A549 (cell line): ENCODE measurements around the gene RNU2-63P. TPM values are rescaled to one million over a fixed set of nuclear protein-coding genes. Genes with fewer than 3 reads are reported as not detected.

Source experiments
- ATAC-seq, 2 experiments: fragments of 200-7000 bp in 1 of 2; fragments of >200 bp in 1 of 2; cut with Nextera tagmentation in 1 of 2; cut with Tn5 transposase in 1 of 2; 3 replicates each; pipeline versions ENCODE4 v1.8.0 to v1.9.1; 2018 to 2020; ENCODE audit warnings: mild to moderate bottlenecking in 1 of 2, moderate library complexity in 1 of 2
- CTCF ChIA-PET: fragments of 300-600 bp; sonication (Branson Sonifier 250); formaldehyde crosslinking; extraction: SDS; loops from one replicate; lab custom pipeline; 2021; ENCODE audit warnings: antibody characterized with exemption, inconsistent platforms; lab: Yijun Ruan, JAX
- POLR2A ChIA-PET: fragments of 350-600 bp; formaldehyde crosslinking; extraction: SDS; loops from one replicate; lab custom pipeline; 2021; ENCODE audit warnings: antibody characterized with exemption, inconsistent platforms; lab: Yijun Ruan, JAX
- DNase-seq, 2 experiments: peaks; one replicate each; pipeline versions ENCODE4 v3.0.0 to v3.0.0-alpha.2; 2011 to 2016; ENCODE audit warnings: low read depth in 1 of 2, low spot score in 1 of 2
- FAIRE-seq: peaks from 2 replicates; lab custom pipeline; 2011; peaks lifted over from hg19 to GRCh38; lab: Jason Lieb, UNC
- H3K27ac ChIP-seq, 2 experiments: fragments of >200 bp; sonication (Bioruptor Twin); formaldehyde crosslinking; 3 replicates each; pipeline ENCODE4 v1.5.1; 2016 to 2017
- H3K4me1 ChIP-seq: fragments of >200 bp; sonication (Bioruptor Twin); formaldehyde crosslinking; 3 replicates; pipeline ENCODE4 v1.6.1; 2016
- H3K4me2 ChIP-seq: fragments of >200 bp; sonication (Bioruptor Twin); formaldehyde crosslinking; 3 replicates; pipeline ENCODE4 v1.6.1; 2016
- H3K4me3 ChIP-seq: fragments of >200 bp; sonication (Bioruptor Twin); formaldehyde crosslinking; 3 replicates; pipeline ENCODE4 v1.5.1; 2016
- H3K9me3 ChIP-seq: fragments of >200 bp; sonication (Bioruptor Twin); formaldehyde crosslinking; 3 replicates; pipeline ENCODE4 v1.6.1; 2016
- BHLHE40 ChIP-seq: IDR thresholded peaks from 2 replicates; pipeline ENCODE4 v1.6.1; 2012; ENCODE audit warnings: low read depth, low read length, inconsistent platforms
- CBX2 ChIP-seq: fragments of 200-600 bp; sonication (generic); IDR thresholded peaks from 2 replicates; pipeline ENCODE4 v1.6.1; 2016; ENCODE audit warnings: low read depth, mild to moderate bottlenecking, borderline replicate concordance
- CBX8 ChIP-seq: fragments of 200-600 bp; sonication (generic); IDR thresholded peaks from 2 replicates; pipeline ENCODE4 v1.6.1; 2016
- CEBPB ChIP-seq, 2 experiments: fragments of >200 bp in 1 of 2; sonication (Bioruptor Twin) in 1 of 2; formaldehyde crosslinking in 1 of 2; IDR thresholded peaks; 2 replicates each; pipeline ENCODE4 v1.6.1; 2012 to 2016
- EP300 ChIP-seq, 2 experiments: fragments of >200 bp; sonication (Bioruptor Twin); formaldehyde crosslinking; IDR thresholded peaks; 2 replicates in 1 of 2; 3 replicates in 1 of 2; pipeline ENCODE4 v1.6.1; 2016 to 2017
- ESRRA ChIP-seq: fragments of 150-350 bp; IDR thresholded peaks from 2 replicates; pipeline ENCODE4 v1.6.1; 2014; ENCODE audit warnings: mild to moderate bottlenecking, low read length, borderline replicate concordance
- GATA3 ChIP-seq: IDR thresholded peaks from 2 replicates; pipeline ENCODE4 v1.6.1; 2012; ENCODE audit warnings: borderline replicate concordance
- HOXB5 ChIP-seq: fragments of 250-450 bp; sonication (Bioruptor Pico); IDR thresholded peaks from 2 replicates; pipeline ENCODE4 v1.5.0; 2020; ENCODE audit warnings: mild to moderate bottlenecking, moderate library complexity
- JUN ChIP-seq, 2 experiments: fragments of >200 bp; sonication (Bioruptor Twin); formaldehyde crosslinking; IDR thresholded peaks; 2 replicates in 1 of 2; 3 replicates in 1 of 2; pipeline ENCODE4 v1.6.1; 2016 to 2017
- KDM1A ChIP-seq: fragments of 200-600 bp; sonication (generic); IDR thresholded peaks from 2 replicates; pipeline ENCODE4 v1.6.1; 2016; ENCODE audit warnings: low read depth, mild to moderate bottlenecking
- KDM5A ChIP-seq: fragments of 200-600 bp; sonication (generic); IDR thresholded peaks from 2 replicates; pipeline ENCODE4 v1.6.1; 2016; ENCODE audit warnings: antibody characterized with exemption, mild to moderate bottlenecking
- NR3C1 ChIP-seq: fragments of >200 bp; sonication (Bioruptor Twin); formaldehyde crosslinking; IDR thresholded peaks from 3 replicates; pipeline ENCODE4 v1.6.1; 2017
- PHF8 ChIP-seq: fragments of 200-600 bp; sonication (generic); IDR thresholded peaks from 2 replicates; pipeline ENCODE4 v1.6.1; 2016; ENCODE audit warnings: low read depth, mild to moderate bottlenecking, antibody characterized with exemption, moderate library complexity, borderline replicate concordance
- POLR2A ChIP-seq: IDR thresholded peaks from 2 replicates; pipeline ENCODE4 v1.6.1; 2012; ENCODE audit warnings: mild to moderate bottlenecking, low read length
- RAD21 ChIP-seq, 2 experiments: fragments of >200 bp in 1 of 2; sonication (Bioruptor Twin) in 1 of 2; formaldehyde crosslinking in 1 of 2; IDR thresholded peaks in 1 of 2; conservative IDR thresholded peaks in 1 of 2; 2 replicates in 1 of 2; 3 replicates in 1 of 2; pipeline ENCODE4 v1.6.1; 2012 to 2018; ENCODE audit warnings: inconsistent platforms in 1 of 2
- RFX5 ChIP-seq: fragments of 450-650 bp; IDR thresholded peaks from 2 replicates; pipeline ENCODE4 v1.7.1; 2014; ENCODE audit warnings: antibody characterized with exemption, mild to moderate bottlenecking, moderate library complexity
- SREBF2 ChIP-seq: fragments of 450-650 bp; IDR thresholded peaks from 2 replicates; pipeline ENCODE4 v1.6.1; 2014; ENCODE audit warnings: mild to moderate bottlenecking, moderate library complexity
- TP53 ChIP-seq: fragments of 250-450 bp; sonication (Bioruptor Pico); IDR thresholded peaks from 2 replicates; pipeline ENCODE4 v1.5.0; 2021; ENCODE audit warnings: mild to moderate bottlenecking, moderate library complexity
- WGBS: methylation state at CpG from one replicate; pipeline ENCODE4 v1.1.6; 2017; ENCODE audit errors: missing lambda C conversion rate; 5-methylcytosine and 5-hydroxymethylcytosine counted together
- polyA plus RNA-seq, 4 experiments: library from polyadenylated mRNA; depleted of rRNA in 3 of 4; stranded (reverse); fragments of >200 nt; fragmentation: RNase III in 1 of 4; extraction: RNeasy Plus Mini Kit Qiagen cat#74134 plus additional on column Dnase treatment in 1 of 4; gene quantifications; 2 replicates in 3 of 4; 3 replicates in 1 of 4; pipeline ENCODE4 v1.2.3, GENCODE V29; 2011 to 2017
- TF ChIP-seq, protein P1 (sequence below): IDR thresholded peaks from 2 replicates; pipeline ENCODE4 v1.6.1; 2012; ENCODE audit warnings: low read depth, borderline replicate concordance
- TF ChIP-seq, protein P2 (sequence below): IDR thresholded peaks from 2 replicates; pipeline ENCODE4 v1.6.1; 2012
- TF ChIP-seq, protein P3 (sequence below): fragments of 250-450 bp; sonication (Bioruptor Pico); IDR thresholded peaks from 2 replicates; pipeline ENCODE4 v1.5.0; 2021; ENCODE audit warnings: mild to moderate bottlenecking, moderate library complexity, borderline replicate concordance
- TF ChIP-seq, protein P4 (sequence below): fragments of >200 bp; sonication (Bioruptor Twin); formaldehyde crosslinking; IDR thresholded peaks from 2 replicates; pipeline ENCODE4 v1.6.1; 2016
- TF ChIP-seq, protein P5 (sequence below): fragments of 200-600 bp; sonication (generic); IDR thresholded peaks from 2 replicates; pipeline ENCODE4 v1.6.1; 2016; ENCODE audit warnings: antibody characterized with exemption, mild to moderate bottlenecking, moderate library complexity

RNU2-63P gene
- polyA plus RNA-seq, 2 of the 4 experiments (the other 2 are of a cell fraction) = 33.0 TPM; not detected in 1

DNA sequence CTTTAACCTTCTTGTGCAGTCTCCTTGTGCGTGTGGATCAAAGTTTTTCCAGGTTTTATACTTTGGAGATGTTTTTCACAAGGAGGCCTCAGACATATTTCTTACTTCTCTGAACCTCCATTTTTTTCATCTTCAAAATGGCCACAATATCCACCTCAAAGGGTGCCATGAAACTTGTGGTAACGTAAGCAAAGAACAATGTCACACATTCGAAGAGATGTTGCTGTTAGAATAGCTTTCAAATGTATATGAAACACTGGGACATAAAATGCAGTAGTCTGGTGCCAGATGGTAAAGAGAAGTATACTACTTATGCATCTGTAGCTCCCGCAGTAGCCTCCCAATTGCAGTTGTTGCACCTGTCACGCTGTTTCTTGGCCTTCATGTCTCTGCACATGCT is 41.8 kb upstream of the RNU2-63P start:
- TF ChIP-seq, protein P1, sequence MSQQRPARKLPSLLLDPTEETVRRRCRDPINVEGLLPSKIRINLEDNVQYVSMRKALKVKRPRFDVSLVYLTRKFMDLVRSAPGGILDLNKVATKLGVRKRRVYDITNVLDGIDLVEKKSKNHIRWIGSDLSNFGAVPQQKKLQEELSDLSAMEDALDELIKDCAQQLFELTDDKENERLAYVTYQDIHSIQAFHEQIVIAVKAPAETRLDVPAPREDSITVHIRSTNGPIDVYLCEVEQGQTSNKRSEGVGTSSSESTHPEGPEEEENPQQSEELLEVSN = no peak
- no peak for TF ChIP-seq POLR2A
- TF ChIP-seq CBX2 = no peak
- no peak for TF ChIP-seq BHLHE40
- TF ChIP-seq RFX5 = no peak
- no peak for TF ChIP-seq HOXB5 (CRISPR knock-in tag)
- TF ChIP-seq CBX8 = no peak
- FAIRE-seq (no peak), ATAC-seq (no peak), DNase-seq (no peak)
- Histone ChIP-seq H3K4me1 (peaks cover 21% of the 10 kb centered on the region), H3K4me3 (no peak overlapping the region), H3K9me3 (no peaks in the 10 kb centered on the region), H3K4me2 (no peak overlapping the region), H3K27ac (no peak overlapping the region)
- POLR2A ChIA-PET = no interaction called here
- 81% methylated on average over 5 of the region's 5 CpGs for WGBS
- CTCF ChIA-PET = interaction anchor here (1.2 to 5.0 kb wide), 3 partner anchors 8 to 133 kb away, joined by 3 to 181 read pairs (median 35); no protein-coding TSS in a partner anchor

DNA sequence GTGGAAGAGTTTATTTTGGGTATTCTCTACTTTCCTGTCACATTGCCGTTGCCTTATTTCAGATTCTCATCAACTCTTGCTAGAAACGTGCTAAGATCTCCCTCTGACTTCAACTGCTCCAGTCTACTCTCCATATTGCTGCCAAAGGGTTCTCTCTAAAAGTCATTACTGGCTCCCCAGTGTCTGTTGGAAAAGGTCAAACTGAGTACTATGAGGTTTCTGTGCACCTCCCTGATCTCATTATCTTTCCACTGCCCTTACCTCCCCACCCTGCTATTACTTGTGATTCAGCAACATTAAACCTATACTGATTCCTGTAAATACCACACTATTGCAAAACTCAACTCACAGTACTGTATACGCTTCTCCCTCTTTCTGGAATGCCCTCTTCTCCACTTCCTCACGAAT is 41.1 kb upstream of the RNU2-63P start:
- ChIA-PET POLR2A (no interaction called here), CTCF (interaction anchor here (2.0 kb wide), 1 partner anchor 103 kb away, joined by 8 read pairs; no protein-coding TSS in a partner anchor)
- Histone ChIP-seq H3K27ac (no peak overlapping the region), H3K4me1 (peaks cover 24% of the 10 kb centered on the region), H3K9me3 (no peaks in the 10 kb centered on the region), H3K4me2 (no peak overlapping the region), H3K4me3 (no peak overlapping the region)
- 51% methylated on average over 4 of the region's 4 CpGs for WGBS
- no peak for FAIRE-seq
- ATAC-seq = no peak
- TF ChIP-seq KDM1A = no peak
- TF ChIP-seq CEBPB (IDR thresholded peaks at IDR 0.05) = peak in 1 of 2 experiments; percentile 18; a peak in 1 of 4 replicates
- TF ChIP-seq ESRRA = no peak
- DNase-seq = no peak

DNA sequence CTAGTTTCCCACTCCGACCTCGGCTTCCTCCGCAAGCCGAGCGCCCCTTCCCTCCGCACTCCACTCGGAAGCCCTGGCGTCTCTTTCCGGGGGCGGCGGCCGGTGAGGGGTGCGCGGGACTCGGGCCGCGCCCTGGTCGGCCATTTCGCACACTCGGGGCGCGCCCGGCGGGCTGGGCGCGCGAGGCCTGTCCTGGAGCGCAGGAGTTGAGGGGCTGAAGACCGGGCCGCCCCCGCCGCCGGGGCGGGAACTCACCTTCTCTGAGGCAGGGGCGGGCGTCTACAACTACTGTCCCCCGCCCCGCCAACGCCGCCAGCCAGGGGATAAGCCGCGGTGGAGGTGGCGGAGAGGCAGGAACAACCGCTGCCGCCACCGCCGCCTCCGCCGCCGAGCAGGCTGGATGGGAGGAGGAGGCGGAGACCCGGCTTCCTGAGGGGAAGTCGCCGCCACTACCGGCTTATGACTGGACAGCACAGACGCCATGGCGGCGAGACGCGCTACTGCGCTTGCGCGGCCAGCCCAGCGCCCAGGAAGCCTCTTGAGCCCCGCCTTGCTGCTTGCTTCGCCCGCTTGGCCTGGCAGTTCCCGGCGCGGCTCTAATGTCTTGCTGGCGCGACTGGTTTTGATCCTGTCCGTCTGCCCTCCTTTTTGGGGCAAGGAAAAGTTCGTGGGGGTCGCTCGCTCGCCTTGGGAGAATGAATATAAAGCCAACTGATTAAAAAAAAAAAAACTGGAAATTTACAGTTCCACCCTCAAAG is 39.2 kb upstream of the RNU2-63P start, which contains the start of gene KRCC1:
KRCC1 (minus strand) TSS at position 413 of the 758 bp plus-strand sequence. CDS start 27,220 bp downstream, outside the sequence.
- POLR2A ChIA-PET = interaction anchor here (1.0 to 1.7 kb wide), 2 partner anchors 9 to 39 kb away, joined by 3 to 11 read pairs; partner anchors contain the start of gene RNU2-63P
- Histone ChIP-seq H3K27ac (peak within 1 kb of the TSS; percentile 96 to 100), H3K9me3 (no peaks in the 10 kb centered on the region), H3K4me3 (peak within 1 kb of the TSS; percentile 81), H3K4me2 (peak within 1 kb of the TSS; percentile 89), H3K4me1 (peaks cover 24% of the 10 kb centered on the region)
- CTCF ChIA-PET = interaction anchor here (0.9 to 2.0 kb wide), 6 partner anchors 8 to 107 kb away, joined by 3 to 8 read pairs (median 4); no protein-coding TSS in a partner anchor
- DNase-seq (peak; percentile 92 to 98), ATAC-seq (peak; percentile 91 to 97), FAIRE-seq (no peak)
- WGBS = 1% methylated on average over 38 of the region's 77 CpGs
- 0 out of 5 replicates have a peak, but pooled peaks of 1 of the 2 experiments have one; percentile 16 for TF ChIP-seq RAD21 (conservative IDR thresholded peaks at IDR 0.05 in 1 of 2, IDR thresholded peaks at IDR 0.05 in 1 of 2)
- no peak for TF ChIP-seq EP300 (IDR thresholded peaks at IDR 0.05)
- peak; percentile 92 to 97 for TF ChIP-seq JUN (IDR thresholded peaks at IDR 0.05)
- TF ChIP-seq, protein P1 = peak; percentile 75; the same call in 1 of the 2 replicates
- TF ChIP-seq CBX8 = no peak
- TF ChIP-seq SREBF2 = 0 out of 2 replicates have a peak, but pooled peaks have one; percentile 11
- TF ChIP-seq NR3C1 = no peak
- peak; percentile 14; the same call in 1 of the 2 replicates for TF ChIP-seq GATA3
- TF ChIP-seq, protein P2, sequence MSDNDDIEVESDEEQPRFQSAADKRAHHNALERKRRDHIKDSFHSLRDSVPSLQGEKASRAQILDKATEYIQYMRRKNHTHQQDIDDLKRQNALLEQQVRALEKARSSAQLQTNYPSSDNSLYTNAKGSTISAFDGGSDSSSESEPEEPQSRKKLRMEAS = peak; percentile 68; the same call in 1 of the 2 replicates
- TF ChIP-seq POLR2A = peak; percentile 94
- TF ChIP-seq, protein P3, sequence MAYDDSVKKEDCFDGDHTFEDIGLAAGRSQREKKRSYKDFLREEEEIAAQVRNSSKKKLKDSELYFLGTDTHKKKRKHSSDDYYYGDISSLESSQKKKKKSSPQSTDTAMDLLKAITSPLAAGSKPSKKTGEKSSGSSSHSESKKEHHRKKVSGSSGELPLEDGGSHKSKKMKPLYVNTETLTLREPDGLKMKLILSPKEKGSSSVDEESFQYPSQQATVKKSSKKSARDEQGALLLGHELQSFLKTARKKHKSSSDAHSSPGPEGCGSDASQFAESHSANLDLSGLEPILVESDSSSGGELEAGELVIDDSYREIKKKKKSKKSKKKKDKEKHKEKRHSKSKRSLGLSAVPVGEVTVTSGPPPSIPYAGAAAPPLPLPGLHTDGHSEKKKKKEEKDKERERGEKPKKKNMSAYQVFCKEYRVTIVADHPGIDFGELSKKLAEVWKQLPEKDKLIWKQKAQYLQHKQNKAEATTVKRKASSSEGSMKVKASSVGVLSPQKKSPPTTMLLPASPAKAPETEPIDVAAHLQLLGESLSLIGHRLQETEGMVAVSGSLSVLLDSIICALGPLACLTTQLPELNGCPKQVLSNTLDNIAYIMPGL (CRISPR knock-in tag) = peak; percentile 50; the same call in 1 of the 2 replicates
- TF ChIP-seq, protein P4, sequence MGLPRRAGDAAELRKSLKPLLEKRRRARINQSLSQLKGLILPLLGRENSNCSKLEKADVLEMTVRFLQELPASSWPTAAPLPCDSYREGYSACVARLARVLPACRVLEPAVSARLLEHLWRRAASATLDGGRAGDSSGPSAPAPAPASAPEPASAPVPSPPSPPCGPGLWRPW = no peak
- TF ChIP-seq PHF8 = peak; percentile 96
- 0 out of 2 replicates have a peak, but pooled peaks have one; percentile 5 for TF ChIP-seq TP53
- TF ChIP-seq, protein P5, sequence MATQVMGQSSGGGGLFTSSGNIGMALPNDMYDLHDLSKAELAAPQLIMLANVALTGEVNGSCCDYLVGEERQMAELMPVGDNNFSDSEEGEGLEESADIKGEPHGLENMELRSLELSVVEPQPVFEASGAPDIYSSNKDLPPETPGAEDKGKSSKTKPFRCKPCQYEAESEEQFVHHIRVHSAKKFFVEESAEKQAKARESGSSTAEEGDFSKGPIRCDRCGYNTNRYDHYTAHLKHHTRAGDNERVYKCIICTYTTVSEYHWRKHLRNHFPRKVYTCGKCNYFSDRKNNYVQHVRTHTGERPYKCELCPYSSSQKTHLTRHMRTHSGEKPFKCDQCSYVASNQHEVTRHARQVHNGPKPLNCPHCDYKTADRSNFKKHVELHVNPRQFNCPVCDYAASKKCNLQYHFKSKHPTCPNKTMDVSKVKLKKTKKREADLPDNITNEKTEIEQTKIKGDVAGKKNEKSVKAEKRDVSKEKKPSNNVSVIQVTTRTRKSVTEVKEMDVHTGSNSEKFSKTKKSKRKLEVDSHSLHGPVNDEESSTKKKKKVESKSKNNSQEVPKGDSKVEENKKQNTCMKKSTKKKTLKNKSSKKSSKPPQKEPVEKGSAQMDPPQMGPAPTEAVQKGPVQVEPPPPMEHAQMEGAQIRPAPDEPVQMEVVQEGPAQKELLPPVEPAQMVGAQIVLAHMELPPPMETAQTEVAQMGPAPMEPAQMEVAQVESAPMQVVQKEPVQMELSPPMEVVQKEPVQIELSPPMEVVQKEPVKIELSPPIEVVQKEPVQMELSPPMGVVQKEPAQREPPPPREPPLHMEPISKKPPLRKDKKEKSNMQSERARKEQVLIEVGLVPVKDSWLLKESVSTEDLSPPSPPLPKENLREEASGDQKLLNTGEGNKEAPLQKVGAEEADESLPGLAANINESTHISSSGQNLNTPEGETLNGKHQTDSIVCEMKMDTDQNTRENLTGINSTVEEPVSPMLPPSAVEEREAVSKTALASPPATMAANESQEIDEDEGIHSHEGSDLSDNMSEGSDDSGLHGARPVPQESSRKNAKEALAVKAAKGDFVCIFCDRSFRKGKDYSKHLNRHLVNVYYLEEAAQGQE = peak; percentile 28; the same call in 1 of the 2 replicates
- TF ChIP-seq KDM5A = no peak; the same call in 1 of the 2 replicates
